GM21737 (cell line): ENCODE measurements around the gene PCSK6.

Source experiments
- ATAC-seq: cut with Tn5 transposase; IDR thresholded peaks from one replicate; pipeline ENCODE4 v1.9.1; 2021; ENCODE audit warnings: mild to moderate bottlenecking, moderate library complexity; ENCODE audit not compliant: unreplicated experiment

Gene PCSK6

GRCh38 chr15:101333907-101334789 lies 155.4 kb downstream of the PCSK6 start:
- ATAC-seq, result peak; percentile 49

GRCh38 chr15:101332061-101332467 lies 157.4 kb downstream of the PCSK6 start:
- ATAC-seq, result no peak

GRCh38 chr15:101329867-101330380 lies 159.6 kb downstream of the PCSK6 start:
- no peak for ATAC-seq

- ATAC-seq, result no peak
Measured at GRCh38 chr15:101329309-101329863, 160.1 kb downstream of the PCSK6 start.

- no peak for ATAC-seq
Measured at GRCh38 chr15:101328001-101328400, 161.5 kb downstream of the PCSK6 start.

- ATAC-seq, result no peak
Measured at GRCh38 chr15:101327147-101327740, 162.3 kb downstream of the PCSK6 start.

- no peak for ATAC-seq
Measured at GRCh38 chr15:101326462-101327146, 162.9 kb downstream of the PCSK6 start.

- ATAC-seq, result no peak
Measured at GRCh38 chr15:101326026-101326315, 163.5 kb downstream of the PCSK6 start.

- no peak for ATAC-seq
Measured at GRCh38 chr15:101325263-101326025, 164.1 kb downstream of the PCSK6 start.

- no peak for ATAC-seq
Measured at GRCh38 chr15:101324524-101325177, 164.9 kb downstream of the PCSK6 start.

GRCh38 chr15:101323793-101324523 lies 165.5 kb downstream of the PCSK6 start:
- no peak for ATAC-seq

- no peak for ATAC-seq
Measured at GRCh38 chr15:101322854-101323477, 166.5 kb downstream of the PCSK6 start.

- ATAC-seq, result no peak
Measured at GRCh38 chr15:101322016-101322695, 167.4 kb downstream of the PCSK6 start.

- ATAC-seq, result no peak
Measured at GRCh38 chr15:101320501-101321052, 168.9 kb downstream of the PCSK6 start.

- no peak for ATAC-seq
Measured at GRCh38 chr15:101318839-101319238, 170.7 kb downstream of the PCSK6 start.

- no peak for ATAC-seq
Measured at GRCh38 chr15:101318147-101318819, 171.2 kb downstream of the PCSK6 start.

- ATAC-seq, result no peak
Measured at GRCh38 chr15:101317336-101317872, 172.1 kb downstream of the PCSK6 start.
